Measurements from ENCODE around the gene PMM1.
"Not testable (repeated sequence)": the region's sequence is repeated elsewhere in the genome, so short reads cannot be mapped to it uniquely, and the experiment has no call there.

PMM1 gene

GRCh38 chr22:41589391-41590241, at the start of gene PMM1:
Gene PMM1 (minus strand): TSS chr22:41589840. CDS start chr22:41589805, 35 bp downstream.
- DNase-seq (ENCODE audit: low read depth, low spot score): peak; percentile 100

GRCh38 chr22:41638748-41639147, 49.1 kb upstream of the PMM1 start:
- DNase-seq (ENCODE audit: low read depth, low spot score): no peak

GRCh38 chr22:41638124-41638523, 48.5 kb upstream of the PMM1 start:
- DNase-seq (ENCODE audit: low read depth, low spot score): no peak

- DNase-seq (ENCODE audit: low read depth, low spot score): not testable (repeated sequence)
Observed at GRCh38 chr22:41637623-41638022, 48.0 kb upstream of the PMM1 start.

- no peak for DNase-seq (ENCODE audit: low read depth, low spot score)
Observed at GRCh38 chr22:41636467-41636866, 46.8 kb upstream of the PMM1 start.

GRCh38 chr22:41634610-41635009, 45.0 kb upstream of the PMM1 start:
- DNase-seq (ENCODE audit: low read depth, low spot score): not testable (repeated sequence)

GRCh38 chr22:41631615-41632014, 42.0 kb upstream of the PMM1 start:
- not testable (repeated sequence) for DNase-seq (ENCODE audit: low read depth, low spot score)

GRCh38 chr22:41631115-41631514, 41.5 kb upstream of the PMM1 start:
- DNase-seq (ENCODE audit: low read depth, low spot score): not testable (repeated sequence)

GRCh38 chr22:41625577-41625976, 35.9 kb upstream of the PMM1 start:
- no peak for DNase-seq (ENCODE audit: low read depth, low spot score)

GRCh38 chr22:41621911-41622179, 32.2 kb upstream of the PMM1 start:
- DNase-seq (ENCODE audit: low read depth, low spot score): no peak

GRCh38 chr22:41621099-41621910, 31.7 kb upstream of the PMM1 start, which contains the start of gene XRCC6:
Gene XRCC6 (plus strand): TSS chr22:41621295. CDS start chr22:41622005, 710 bp downstream.
- peak; percentile 99 for DNase-seq (ENCODE audit: low read depth, low spot score)

- no peak for DNase-seq (ENCODE audit: low read depth, low spot score)
Observed at GRCh38 chr22:41620589-41621098, 31.0 kb upstream of the PMM1 start, which contains the start of gene DESI1. Gene DESI1 (minus strand): TSS chr22:41621043. CDS start chr22:41620839, 204 bp downstream.

GRCh38 chr22:41619979-41620588, 30.4 kb upstream of the PMM1 start:
- DNase-seq (ENCODE audit: low read depth, low spot score): no peak

GRCh38 chr22:41613456-41613855, 23.8 kb upstream of the PMM1 start:
- DNase-seq (ENCODE audit: low read depth, low spot score): no peak

- DNase-seq (ENCODE audit: low read depth, low spot score): no peak
Observed at GRCh38 chr22:41612603-41613306, 23.1 kb upstream of the PMM1 start.

- no peak for DNase-seq (ENCODE audit: low read depth, low spot score)
Observed at GRCh38 chr22:41608386-41608785, 18.7 kb upstream of the PMM1 start.

GRCh38 chr22:41603873-41604332, 14.3 kb upstream of the PMM1 start:
- DNase-seq (ENCODE audit: low read depth, low spot score): no peak

- no peak for DNase-seq (ENCODE audit: low read depth, low spot score)
Observed at GRCh38 chr22:41600976-41601375, 11.3 kb upstream of the PMM1 start.

- DNase-seq (ENCODE audit: low read depth, low spot score): no peak
Observed at GRCh38 chr22:41598891-41599635, 9.4 kb upstream of the PMM1 start.

GRCh38 chr22:41598081-41598480, 8.4 kb upstream of the PMM1 start:
- DNase-seq (ENCODE audit: low read depth, low spot score): no peak

- no peak for DNase-seq (ENCODE audit: low read depth, low spot score)
Observed at GRCh38 chr22:41597635-41597953, 8.0 kb upstream of the PMM1 start.
